PFSK-1 (cell line): ENCODE measurements around the gene VSIG10L2.

Experiments used
- POLR2AphosphoS5 ChIP-seq: IDR thresholded peaks from 2 replicates; pipeline ENCODE4 v1.6.1; 2012; ENCODE audit warnings: low read depth, mild to moderate bottlenecking, control low read depth, low read length, moderate library complexity
- TAF1 ChIP-seq: IDR thresholded peaks from 2 replicates; pipeline ENCODE4 v1.6.1; 2012; ENCODE audit warnings: low read length, control low read depth, borderline replicate concordance; ENCODE audit not compliant: insufficient read depth

GRCh38 chr11:125923012-125923579 is 22.7 kb upstream of the VSIG10L2 start:
- no peak for TF ChIP-seq TAF1
- TF ChIP-seq POLR2AphosphoS5 = no peak
